ENCODE measurements around the gene RHBDF2.

The RHBDF2 gene

GRCh38 chr17:76440751-76441362, 60.4 kb downstream of the RHBDF2 start:
- no peak for DNase-seq (ENCODE audit: low read depth in 1 of 2, low spot score in 1 of 2)

GRCh38 chr17:76439314-76439928, 61.8 kb downstream of the RHBDF2 start:
- DNase-seq (ENCODE audit: low read depth in 1 of 2, low spot score in 1 of 2): no peak

- no peak for DNase-seq (ENCODE audit: low read depth in 1 of 2, low spot score in 1 of 2)
These were observed 62.3 kb downstream of the RHBDF2 start for GRCh38 chr17:76438906-76439305.

GRCh38 chr17:76437467-76438402, 63.5 kb downstream of the RHBDF2 start:
- no peak for DNase-seq (ENCODE audit: low read depth in 1 of 2, low spot score in 1 of 2)

GRCh38 chr17:76435751-76436150, 65.5 kb downstream of the RHBDF2 start:
- no peak for DNase-seq (ENCODE audit: low read depth in 1 of 2, low spot score in 1 of 2)

GRCh38 chr17:76434870-76435269, 66.4 kb downstream of the RHBDF2 start:
- no peak for DNase-seq (ENCODE audit: low read depth in 1 of 2, low spot score in 1 of 2)

- no peak for DNase-seq (ENCODE audit: low read depth in 1 of 2, low spot score in 1 of 2)
These were observed 67.5 kb downstream of the RHBDF2 start for GRCh38 chr17:76433693-76434092.

GRCh38 chr17:76432712-76433336, 68.4 kb downstream of the RHBDF2 start:
- no peak for DNase-seq (ENCODE audit: low read depth in 1 of 2, low spot score in 1 of 2)

- no peak for DNase-seq (ENCODE audit: low read depth in 1 of 2, low spot score in 1 of 2)
These were observed 69.2 kb downstream of the RHBDF2 start for GRCh38 chr17:76432004-76432403.

GRCh38 chr17:76431509-76431908, 69.7 kb downstream of the RHBDF2 start:
- DNase-seq (ENCODE audit: low read depth in 1 of 2, low spot score in 1 of 2): no peak

- DNase-seq (ENCODE audit: low read depth in 1 of 2, low spot score in 1 of 2): no peak
These were observed 72.7 kb downstream of the RHBDF2 start for GRCh38 chr17:76428511-76428910.

GRCh38 chr17:76427501-76428231, 73.6 kb downstream of the RHBDF2 start:
- DNase-seq (ENCODE audit: low read depth in 1 of 2, low spot score in 1 of 2): no peak

GRCh38 chr17:76426853-76427252, 74.4 kb downstream of the RHBDF2 start:
- no peak for DNase-seq (ENCODE audit: low read depth in 1 of 2, low spot score in 1 of 2)

- DNase-seq (ENCODE audit: low read depth in 1 of 2, low spot score in 1 of 2): no peak
These were observed 78.4 kb downstream of the RHBDF2 start for GRCh38 chr17:76422860-76423259.

GRCh38 chr17:76422406-76422805, 78.8 kb downstream of the RHBDF2 start:
- DNase-seq (ENCODE audit: low read depth in 1 of 2, low spot score in 1 of 2): no peak

- DNase-seq (ENCODE audit: low read depth in 1 of 2, low spot score in 1 of 2): no peak
These were observed 80.2 kb downstream of the RHBDF2 start for GRCh38 chr17:76421044-76421407.

Measured in stimulated activated CD4-positive, alpha-beta T cell treated with anti-CD3 and anti-CD28 coated beads, Interleukin-15, amount 100 ng/mL, for 1 hour (primary cell).